Stimulated activated naive CD8-positive, alpha-beta T cell treated with anti-CD3 and anti-CD28 coated beads, Interleukin-15, amount 100 ng/mL, for 72 hours (primary cell): ENCODE data around the gene CD28.

Source experiments
- ATAC-seq: fragments of 150-1000 bp; cut with Tn5 transposase; 2 replicates; pipeline ENCODE4 v1.10.0; 2021; ENCODE audit warnings: mild to moderate bottlenecking, moderate library complexity
- DNase-seq, 2 donors: peaks; one replicate each; pipeline ENCODE4 v3.0.0; 2021 to 2022
- H3K27ac Mint-ChIP-seq, 2 donors: one replicate each; pipeline ENCODE4 v1.8.0; 2022; ENCODE audit warnings: mild to moderate bottlenecking in 2 of 2, mixed read lengths in 2 of 2, moderate library complexity in 2 of 2
- H3K27me3 Mint-ChIP-seq: one replicate; pipeline ENCODE4 v1.8.0; 2022; ENCODE audit warnings: mixed read lengths
- H3K4me1 Mint-ChIP-seq: one replicate; pipeline ENCODE4 v1.8.0; 2022; ENCODE audit warnings: mild to moderate bottlenecking, mixed read lengths
- H3K4me3 Mint-ChIP-seq, 2 donors: one replicate each; pipeline ENCODE4 v1.8.0; 2022; ENCODE audit warnings: mild to moderate bottlenecking in 2 of 2, mixed read lengths in 2 of 2, moderate library complexity in 1 of 2
- H3K9me3 Mint-ChIP-seq, 2 donors: one replicate each; pipeline ENCODE4 v1.8.0; 2022; ENCODE audit warnings: mixed read lengths in 2 of 2

The CD28 gene

GRCh38 chr2:203681978-203682377 lies 24.5 kb upstream of the CD28 start:
- H3K4me3 Mint-ChIP-seq, result no peak overlapping the region
- ATAC-seq, result no peak
- DNase-seq, result no peak
- H3K9me3 Mint-ChIP-seq, result peaks cover 10 to 14% of the 10 kb centered on the region in 2 donors
- H3K4me1 Mint-ChIP-seq, result peaks cover 60% of the 10 kb centered on the region
- H3K27ac Mint-ChIP-seq, result no peak overlapping the region
- H3K27me3 Mint-ChIP-seq, result no peaks in the 10 kb centered on the region

DNA sequence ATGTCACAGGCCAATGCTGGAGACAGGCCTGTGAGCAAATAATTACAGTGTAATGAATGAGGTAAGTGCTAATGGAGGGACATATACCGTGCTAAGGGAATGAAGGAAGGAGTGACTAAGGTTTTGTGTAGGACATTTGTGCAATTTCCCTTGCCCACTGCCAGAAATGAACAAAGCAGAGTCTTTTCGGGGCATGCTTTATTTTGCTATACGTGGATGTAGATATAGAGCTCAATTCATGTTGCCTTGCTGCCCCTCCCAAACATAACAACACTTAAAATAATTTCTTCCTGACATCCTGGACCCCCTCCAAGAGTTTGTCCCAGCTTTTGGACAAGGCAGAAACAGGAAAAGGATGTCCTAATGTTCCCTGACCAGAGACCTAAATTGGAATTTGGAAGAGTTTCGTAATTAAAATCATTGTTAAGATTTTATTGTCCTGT lies 23.7 kb upstream of the CD28 start:
- H3K27me3 Mint-ChIP-seq, result no peaks in the 10 kb centered on the region
- no peak overlapping the region for H3K4me3 Mint-ChIP-seq
- H3K9me3 Mint-ChIP-seq, result peaks cover 8 to 10% of the 10 kb centered on the region in 2 donors
- ATAC-seq (no peak), DNase-seq (no peak)
- no peak overlapping the region for H3K27ac Mint-ChIP-seq
- H3K4me1 Mint-ChIP-seq, result peaks cover 60% of the 10 kb centered on the region

- peaks cover 58% of the 10 kb centered on the region for H3K4me1 Mint-ChIP-seq
- ATAC-seq, result no peak
- H3K9me3 Mint-ChIP-seq, result peaks cover 7 to 8% of the 10 kb centered on the region in 2 donors
- no peak overlapping the region for H3K27ac Mint-ChIP-seq
- no peak overlapping the region for H3K4me3 Mint-ChIP-seq
- no peak for DNase-seq
- no peaks in the 10 kb centered on the region for H3K27me3 Mint-ChIP-seq
Observed at GRCh38 chr2:203683421-203683820, 23.0 kb upstream of the CD28 start.

DNA sequence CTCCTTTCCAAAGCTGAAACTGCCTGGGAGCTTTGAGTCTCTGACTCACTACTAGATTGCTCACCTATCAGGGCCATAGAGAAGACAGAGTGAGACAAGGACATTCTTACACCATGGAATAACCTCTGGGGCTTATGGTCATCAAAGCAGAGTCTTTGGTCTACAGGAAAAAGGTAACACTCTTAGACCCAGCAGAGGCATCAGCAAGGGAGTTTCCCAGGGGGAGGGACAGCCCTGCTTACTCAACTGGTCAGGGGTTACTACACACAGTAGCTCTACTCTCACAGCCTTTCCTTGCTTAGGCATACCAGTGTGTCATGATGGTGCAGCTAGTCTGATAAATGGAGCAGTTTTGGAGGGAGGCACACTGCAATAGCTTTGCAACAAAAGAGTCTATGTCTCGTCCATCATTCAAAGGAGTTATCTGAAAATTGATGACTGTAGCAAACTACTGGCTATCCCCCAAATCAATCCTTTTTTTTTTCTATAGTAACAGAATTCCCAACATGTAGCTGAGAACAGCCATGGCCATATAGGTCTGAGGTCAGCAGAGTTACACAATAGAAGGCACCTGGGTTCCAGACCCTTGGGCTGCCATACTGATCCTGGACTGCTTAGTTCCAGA lies 22.4 kb upstream of the CD28 start:
- Mint-ChIP-seq H3K27ac (peak overlapping the region in 1 of 2 donors; percentile 66), H3K27me3 (no peaks in the 10 kb centered on the region), H3K9me3 (peaks cover under 1 to 2% of the 10 kb centered on the region in 2 donors), H3K4me1 (peaks cover 52% of the 10 kb centered on the region), H3K4me3 (no peak overlapping the region)
- ATAC-seq (peak; percentile 100), DNase-seq (peak; percentile 15 to 67)

GRCh38 chr2:203685081-203685621 lies 21.3 kb upstream of the CD28 start:
- Mint-ChIP-seq H3K4me3 (no peak overlapping the region), H3K9me3 (no peaks in the 10 kb centered on the region), H3K27me3 (no peaks in the 10 kb centered on the region), H3K27ac (peak overlapping the region in 1 of 2 donors; percentile 13), H3K4me1 (peaks cover 54% of the 10 kb centered on the region)
- ATAC-seq (no peak), DNase-seq (no peak)

DNA sequence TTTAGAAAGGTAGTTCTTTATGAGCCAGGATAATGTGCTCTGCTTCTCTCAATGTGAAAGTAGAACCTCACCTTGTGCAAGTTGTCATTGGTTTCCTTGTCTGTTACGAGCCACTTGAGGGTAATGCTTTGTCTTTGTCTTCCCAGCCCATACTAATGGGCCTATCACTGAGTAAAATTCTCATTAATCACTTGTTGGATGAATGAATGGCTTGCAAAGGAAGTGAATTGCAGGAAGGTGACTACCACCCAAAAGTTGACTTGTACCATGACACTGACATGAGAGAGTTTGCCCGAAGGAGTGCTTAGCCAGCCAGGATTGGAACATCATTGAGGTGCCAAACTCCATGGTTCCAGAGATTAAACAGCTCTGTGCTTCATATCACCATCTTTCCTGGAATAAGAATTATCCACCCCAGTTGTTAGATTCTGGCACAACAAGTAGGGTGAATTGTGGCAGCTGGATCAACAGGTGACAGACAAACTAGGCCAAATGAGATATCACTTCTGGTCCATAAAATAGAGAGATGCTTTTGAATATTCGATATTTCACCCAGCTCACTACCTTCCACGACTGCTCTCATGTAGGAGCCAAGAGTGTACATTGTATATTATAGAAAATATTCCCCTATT lies 20.5 kb upstream of the CD28 start:
- DNase-seq (no peak), ATAC-seq (no peak)
- no peak overlapping the region for H3K27ac Mint-ChIP-seq
- no peak overlapping the region for H3K4me3 Mint-ChIP-seq
- no peaks in the 10 kb centered on the region for H3K27me3 Mint-ChIP-seq
- H3K4me1 Mint-ChIP-seq, result peaks cover 54% of the 10 kb centered on the region
- no peaks in the 10 kb centered on the region for H3K9me3 Mint-ChIP-seq

DNA sequence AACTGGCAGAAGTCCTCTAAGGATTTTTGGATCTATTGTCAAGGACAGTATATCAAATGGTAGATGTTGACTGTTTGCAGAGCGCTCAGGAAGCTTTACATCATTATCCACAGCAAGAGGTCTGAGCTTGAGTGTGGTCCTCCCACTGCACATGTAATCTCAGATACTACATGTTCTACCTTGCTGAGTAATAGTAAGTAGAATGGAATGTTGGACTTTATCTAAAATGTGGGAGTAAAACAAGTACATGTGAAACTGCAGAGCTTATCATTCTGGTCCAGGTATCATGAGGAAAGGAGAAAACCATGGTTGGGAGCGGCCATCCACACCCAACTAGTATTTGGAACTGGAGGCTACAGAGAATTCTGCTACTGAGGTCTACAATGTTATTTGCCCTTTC lies 19.3 kb upstream of the CD28 start:
- no peak overlapping the region for H3K4me3 Mint-ChIP-seq
- no peaks in the 10 kb centered on the region for H3K9me3 Mint-ChIP-seq
- H3K4me1 Mint-ChIP-seq, result peaks cover 47% of the 10 kb centered on the region
- DNase-seq, result no peak
- H3K27me3 Mint-ChIP-seq, result no peaks in the 10 kb centered on the region
- no peak overlapping the region for H3K27ac Mint-ChIP-seq
- no peak for ATAC-seq

GRCh38 chr2:203688798-203689197 lies 17.6 kb upstream of the CD28 start:
- Mint-ChIP-seq H3K27ac (no peak overlapping the region), H3K4me3 (no peak overlapping the region), H3K27me3 (no peaks in the 10 kb centered on the region), H3K9me3 (no peaks in the 10 kb centered on the region), H3K4me1 (peaks cover 41% of the 10 kb centered on the region)
- DNase-seq, result no peak
- no peak for ATAC-seq

- ATAC-seq, result peak; percentile 82
- peaks cover 34% of the 10 kb centered on the region for H3K4me1 Mint-ChIP-seq
- H3K27ac Mint-ChIP-seq, result no peak overlapping the region
- H3K4me3 Mint-ChIP-seq, result no peak overlapping the region
- H3K9me3 Mint-ChIP-seq, result no peaks in the 10 kb centered on the region
- DNase-seq, result no peak
- no peaks in the 10 kb centered on the region for H3K27me3 Mint-ChIP-seq
Observed at GRCh38 chr2:203689426-203690116, 16.9 kb upstream of the CD28 start.

DNA sequence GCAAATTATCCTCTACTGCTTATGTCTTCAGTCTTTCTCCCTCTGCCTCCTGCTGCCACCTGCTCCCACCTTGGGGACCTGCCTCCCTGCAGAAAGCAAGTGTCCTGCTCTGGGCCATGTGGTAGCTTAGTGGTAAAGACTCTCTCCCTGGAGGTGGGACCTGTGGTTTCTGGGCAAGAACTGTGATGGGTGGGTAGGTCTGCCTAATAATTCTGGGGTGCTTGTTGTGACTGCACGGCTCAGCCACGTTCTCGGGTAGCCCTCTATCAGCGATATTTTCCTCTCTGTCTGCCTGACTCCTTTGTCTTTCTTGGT lies 16.4 kb upstream of the CD28 start:
- no peak for DNase-seq
- no peaks in the 10 kb centered on the region for H3K9me3 Mint-ChIP-seq
- no peaks in the 10 kb centered on the region for H3K27me3 Mint-ChIP-seq
- no peak overlapping the region for H3K4me3 Mint-ChIP-seq
- no peak for ATAC-seq
- peaks cover 29% of the 10 kb centered on the region for H3K4me1 Mint-ChIP-seq
- peak overlapping the region in 1 of 2 donors; percentile 2 for H3K27ac Mint-ChIP-seq

DNA sequence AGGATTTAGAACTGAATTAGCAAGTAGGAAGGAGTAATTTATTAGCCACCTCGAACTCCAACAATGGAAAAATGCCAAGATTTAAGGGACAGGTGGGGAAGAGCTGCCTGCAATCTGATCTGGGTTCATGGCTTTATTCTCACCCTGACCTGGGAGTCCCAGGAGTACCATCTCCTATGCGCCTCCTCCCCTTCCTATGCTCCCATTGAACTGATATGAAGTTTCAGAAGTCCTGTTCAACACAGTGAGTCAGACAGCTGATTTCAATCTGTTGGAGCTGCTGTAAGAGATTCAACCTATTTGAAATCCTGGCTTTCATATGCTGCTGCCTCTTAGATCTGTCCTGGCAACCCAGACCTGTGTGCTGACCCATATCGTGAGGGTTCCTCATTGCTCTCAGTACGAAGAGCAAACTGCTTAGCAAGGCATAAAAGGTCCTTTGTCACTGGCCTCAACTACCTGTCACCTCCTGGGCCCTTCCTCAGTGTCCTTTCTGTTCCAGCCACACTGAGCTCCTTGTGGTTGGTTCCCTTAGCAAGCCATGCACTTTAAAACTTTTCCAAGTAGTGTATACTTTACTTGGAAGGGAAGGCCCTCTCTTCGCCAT lies 15.9 kb upstream of the CD28 start:
- Mint-ChIP-seq H3K4me3 (no peak overlapping the region), H3K27ac (peak overlapping the region in 1 of 2 donors; percentile 2), H3K4me1 (peaks cover 26% of the 10 kb centered on the region), H3K27me3 (no peaks in the 10 kb centered on the region), H3K9me3 (no peaks in the 10 kb centered on the region)
- no peak for DNase-seq
- ATAC-seq, result no peak

DNA sequence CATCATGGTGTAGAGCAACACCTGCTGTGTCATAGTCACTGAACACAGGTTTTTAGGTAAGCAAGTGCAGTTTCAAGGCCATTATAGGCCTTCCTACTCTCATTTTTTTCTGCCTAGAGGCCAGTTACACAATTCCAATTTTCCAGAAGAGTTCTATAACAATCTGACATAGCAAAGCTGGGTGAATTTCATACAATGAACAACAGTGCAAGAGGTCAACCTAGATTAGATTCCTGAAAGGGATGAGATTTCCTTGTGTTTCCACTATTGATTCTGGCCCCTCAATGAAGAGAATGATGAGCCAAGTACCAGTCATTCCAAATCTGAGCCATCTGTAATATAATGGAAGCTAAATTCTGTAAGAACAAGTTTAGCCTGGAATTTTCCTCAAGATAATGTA lies 15.3 kb upstream of the CD28 start:
- Mint-ChIP-seq H3K4me3 (no peak overlapping the region), H3K27me3 (no peaks in the 10 kb centered on the region), H3K27ac (no peak overlapping the region), H3K4me1 (peaks cover 26% of the 10 kb centered on the region), H3K9me3 (no peaks in the 10 kb centered on the region)
- ATAC-seq (no peak), DNase-seq (no peak)

DNA sequence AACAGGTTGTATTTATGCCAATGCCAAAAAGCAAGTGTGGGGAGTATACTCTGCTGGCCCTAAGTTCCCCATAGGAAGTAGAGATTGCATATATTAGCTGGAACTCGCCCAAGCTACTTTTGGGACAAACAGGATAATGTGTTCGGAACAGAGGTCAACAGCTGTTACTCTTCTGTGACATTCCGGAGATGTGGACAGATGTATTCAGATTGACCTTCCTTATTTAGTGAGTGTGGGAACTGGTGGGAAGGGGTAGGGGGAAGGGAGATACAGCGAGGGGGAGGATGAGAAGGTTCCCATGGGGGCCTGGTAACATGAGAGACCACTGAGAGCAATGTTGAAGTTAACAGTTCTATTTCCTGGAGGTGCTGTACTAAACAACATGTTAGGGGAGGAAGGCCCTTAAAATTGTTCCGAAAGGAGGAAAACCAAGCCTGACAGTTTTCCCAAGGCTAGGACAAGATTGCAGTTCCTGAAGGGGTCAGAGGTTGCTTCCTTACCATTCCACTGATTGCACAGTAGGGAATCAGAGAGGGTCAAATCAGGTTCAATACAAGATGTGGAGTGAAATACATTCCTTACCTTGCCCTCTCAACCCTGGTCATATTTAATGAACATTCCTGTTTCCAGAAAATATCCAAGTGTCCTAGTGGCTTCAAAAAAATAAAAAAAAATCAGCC lies 14.3 kb upstream of the CD28 start:
- DNase-seq (no peak), ATAC-seq (no peak)
- Mint-ChIP-seq H3K9me3 (no peaks in the 10 kb centered on the region), H3K4me3 (no peak overlapping the region), H3K27me3 (no peaks in the 10 kb centered on the region), H3K27ac (no peak overlapping the region), H3K4me1 (peaks cover 26% of the 10 kb centered on the region)

DNA sequence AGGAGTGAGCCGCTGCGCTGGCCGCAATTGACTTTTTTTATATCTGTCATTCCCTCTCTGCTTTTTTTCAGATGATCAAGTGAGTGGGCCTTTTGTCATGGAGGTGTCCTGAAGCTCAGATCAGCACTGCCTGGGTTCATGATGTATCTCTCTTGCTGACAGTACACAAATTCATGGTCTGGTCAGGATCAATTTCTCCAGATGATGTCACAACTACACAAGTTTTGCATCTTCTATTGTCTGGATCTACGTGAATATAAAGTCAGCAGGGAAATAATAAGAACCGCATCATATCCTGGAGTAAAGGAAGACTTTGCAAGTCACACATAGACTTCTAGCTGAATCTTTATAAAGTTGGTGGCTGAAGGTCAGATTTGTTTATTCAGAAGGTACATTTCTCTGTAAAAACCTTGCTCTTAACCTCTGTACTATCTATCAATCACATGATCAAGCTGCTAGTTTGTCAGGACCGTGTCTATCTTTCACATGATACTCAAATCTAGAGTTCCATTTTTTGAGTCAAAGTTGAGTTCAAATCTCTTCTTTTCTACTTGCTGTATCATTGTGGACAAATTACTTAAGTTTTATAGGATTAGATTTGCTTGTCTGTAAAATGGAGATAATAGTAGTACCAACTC lies 13.1 kb upstream of the CD28 start:
- no peak overlapping the region for H3K4me3 Mint-ChIP-seq
- no peaks in the 10 kb centered on the region for H3K27me3 Mint-ChIP-seq
- DNase-seq (no peak), ATAC-seq (no peak)
- H3K9me3 Mint-ChIP-seq, result no peaks in the 10 kb centered on the region
- peaks cover 26% of the 10 kb centered on the region for H3K4me1 Mint-ChIP-seq
- H3K27ac Mint-ChIP-seq, result no peak overlapping the region

DNA sequence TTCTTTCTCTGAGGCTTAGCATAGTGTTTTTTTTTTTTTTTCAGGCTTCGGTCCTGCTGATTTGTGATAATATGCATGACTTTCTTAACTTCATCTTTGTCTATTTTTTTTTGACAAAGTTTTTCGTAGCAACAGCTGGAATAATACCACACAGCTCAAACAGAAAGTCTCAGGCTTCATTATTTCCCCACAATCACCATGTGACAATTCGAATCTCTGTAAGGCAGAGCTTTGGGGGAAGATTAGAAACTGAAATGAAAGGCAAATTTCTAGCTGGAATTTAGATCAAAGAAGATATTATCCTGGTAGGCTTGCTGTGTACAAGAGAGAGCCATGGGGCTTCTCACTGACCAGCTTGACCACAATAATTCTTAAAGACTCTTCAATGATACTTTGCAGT lies 12.2 kb upstream of the CD28 start:
- Mint-ChIP-seq H3K4me3 (no peak overlapping the region), H3K27ac (no peak overlapping the region), H3K9me3 (no peaks in the 10 kb centered on the region), H3K27me3 (no peaks in the 10 kb centered on the region), H3K4me1 (peaks cover 26% of the 10 kb centered on the region)
- DNase-seq, result no peak
- no peak for ATAC-seq
